Measurements from ENCODE around the gene NLRP10.

The NLRP10 gene

GRCh38 chr11:7973011-7973410, 7.8 kb upstream of the NLRP10 start:
- DNase-seq = no peak

- no peak for DNase-seq
Measured at GRCh38 chr11:7971846-7972245, 6.6 kb upstream of the NLRP10 start.

GRCh38 chr11:7969756-7970646, 4.8 kb upstream of the NLRP10 start:
- DNase-seq = no peak

- no peak for DNase-seq
Measured at GRCh38 chr11:7968686-7969085, 3.4 kb upstream of the NLRP10 start.

GRCh38 chr11:7967826-7968225, 2.6 kb upstream of the NLRP10 start:
- DNase-seq = no peak

- no peak for DNase-seq
Measured at GRCh38 chr11:7967097-7967496, 1.9 kb upstream of the NLRP10 start.

GRCh38 chr11:7964873-7965272, 374 bp downstream of the NLRP10 start:
- no peak for DNase-seq

GRCh38 chr11:7964261-7964660, 986 bp downstream of the NLRP10 start:
- no peak for DNase-seq

- no peak for DNase-seq
Measured at GRCh38 chr11:7955191-7955590, 10.1 kb downstream of the NLRP10 start.

- DNase-seq = no peak
Measured at GRCh38 chr11:7949934-7950333, 15.3 kb downstream of the NLRP10 start.

- DNase-seq = no peak
Measured at GRCh38 chr11:7944123-7944522, 21.1 kb downstream of the NLRP10 start.

- no peak for DNase-seq
Measured at GRCh38 chr11:7941608-7942007, 23.6 kb downstream of the NLRP10 start, which contains the start of gene OR10A3. OR10A3 (minus strand) TSS chr11:7941708; CDS start chr11:7939520, 2,188 bp downstream.

GRCh38 chr11:7941146-7941545, 24.1 kb downstream of the NLRP10 start:
- no peak for DNase-seq

GRCh38 chr11:7936615-7937014, 28.6 kb downstream of the NLRP10 start:
- no peak for DNase-seq

GRCh38 chr11:7931168-7931567, 34.1 kb downstream of the NLRP10 start, which contains the start of gene OR10A6:
OR10A6 (minus strand) TSS chr11:7931268; CDS start chr11:7928662, 2,606 bp downstream.
- no peak for DNase-seq

GRCh38 chr11:7927635-7928034, 37.6 kb downstream of the NLRP10 start:
- no peak for DNase-seq

GRCh38 chr11:7924536-7924935, 40.7 kb downstream of the NLRP10 start:
- DNase-seq = no peak

GRCh38 chr11:7918141-7918540, 47.1 kb downstream of the NLRP10 start:
- DNase-seq = no peak
